Esophagus squamous epithelium (tissue), 4 donors: Measurements from ENCODE around the gene IL12B.

ENCODE experiments used
- CTCF ChIP-seq, 6 experiments: fragments of 450-650 bp in 4 of 6; fragments of 200-600 bp in 2 of 6; sonication (generic) in 2 of 6; IDR thresholded peaks; one replicate each; pipeline ENCODE4 v1.5.1; 2016 to 2019; ENCODE audit warnings: antibody characterized with exemption in 6 of 6, mild to moderate bottlenecking in 4 of 6, moderate library complexity in 4 of 6
- POLR2A ChIP-seq, 4 donors: fragments of 450-650 bp; IDR thresholded peaks; one replicate each; pipeline ENCODE4 v1.6.1; 2017; ENCODE audit warnings: antibody characterized with exemption in 4 of 4, mild to moderate bottlenecking in 4 of 4, moderate library complexity in 3 of 4

GRCh38 chr5:159353661-159354252 is 23.5 kb upstream of the IL12B start:
- TF ChIP-seq CTCF (IDR thresholded peaks at IDR 0.05) (no peak), POLR2A (IDR thresholded peaks at IDR 0.05) (no peak)
